HepG2 (cell line): ENCODE results near the gene GPLD1. TPM values are rescaled to one million over a fixed set of nuclear protein-coding genes. Genes with fewer than 3 reads are reported as not detected.
A peak's percentile ranks its signal among the peaks of the same experiment; 100 is the strongest.

Experiments
- ATAC-seq: fragments of 200-7000 bp; cut with Tn5 transposase; 3 replicates; pipeline ENCODE4 v1.9.1; 2020; ENCODE audit warnings: mild to moderate bottlenecking, moderate library complexity
- BruUV-seq: library from RNA; stranded (reverse); fragments of 400-500 nt; replicated peaks from 2 replicates; lab custom pipeline; 2021; lab: Mats Ljungman, UMichigan
- CTCF ChIA-PET: fragments of 300-600 bp; formaldehyde crosslinking; extraction: SDS; loops from one replicate; lab custom pipeline; 2021; ENCODE audit warnings: low total read pairs, inconsistent platforms, low intra/inter-chr PET ratio; lab: Yijun Ruan, JAX
- POLR2A ChIA-PET: fragments of 350-600 bp; sonication (Branson Sonifier 250); formaldehyde crosslinking; loops from one replicate; lab custom pipeline; 2020; ENCODE audit warnings: antibody characterized with exemption, inconsistent platforms; lab: Yijun Ruan, JAX
- DNase-seq: peaks from one replicate; pipeline ENCODE4 v3.0.0-alpha.2; 2015; ENCODE audit warnings: low spot score
- FAIRE-seq: peaks from 3 replicates; lab custom pipeline; 2011; peaks lifted over from hg19 to GRCh38; lab: Jason Lieb, UNC
- H2AFZ ChIP-seq: one replicate; pipeline ENCODE4 v1.6.1; 2011; ENCODE audit warnings: low read length, inconsistent platforms
- H3K27ac ChIP-seq: fragments of 300-600 bp; 3 replicates; pipeline ENCODE4 v1.8.0; 2011; ENCODE audit warnings: mixed run types, mild to moderate bottlenecking, mixed read lengths, low read length, inconsistent platforms; ENCODE audit not compliant: insufficient read depth; ENCODE audit errors: extremely low read length
- H3K27me3 ChIP-seq, 2 experiments: fragments of 200-600 bp in 1 of 2; 2 replicates in 1 of 2; 3 replicates in 1 of 2; pipeline versions ENCODE4 v1.6.0 to v1.8.0; 2011; ENCODE audit warnings: low read length in 2 of 2, mild to moderate bottlenecking in 2 of 2, moderate library complexity in 2 of 2, inconsistent platforms in 1 of 2; ENCODE audit not compliant: insufficient read depth in 2 of 2, control insufficient read depth in 1 of 2
- H3K36me3 ChIP-seq, 2 experiments: fragments of 200-600 bp in 1 of 2; replicated peaks in 1 of 2; 2 replicates in 1 of 2; 3 replicates in 1 of 2; pipeline versions ENCODE4 v1.5.1 to v1.8.0; 2011; ENCODE audit warnings: low read length in 2 of 2, inconsistent platforms in 1 of 2; ENCODE audit not compliant: insufficient read depth in 2 of 2, control insufficient read depth in 1 of 2
- H3K4me1 ChIP-seq: 2 replicates; pipeline ENCODE4 v1.5.1; 2012; ENCODE audit warnings: low read length, inconsistent platforms; ENCODE audit not compliant: insufficient read depth
- H3K4me2 ChIP-seq: 2 replicates; pipeline ENCODE4 v1.6.0; 2011; ENCODE audit warnings: low read depth, low read length, inconsistent platforms
- H3K4me3 ChIP-seq, 3 experiments: fragments of 200-600 bp in 1 of 3; sonication (generic), shearing (Covaris generic) in 1 of 3; replicated peaks in 1 of 3; 2 replicates each; pipeline ENCODE4 v1.5.1; 2011 to 2016; ENCODE audit warnings: low read length in 3 of 3, inconsistent platforms in 2 of 3, low read depth in 2 of 3, mild to moderate bottlenecking in 2 of 3, control low read depth in 1 of 3, mixed read lengths in 1 of 3; ENCODE audit not compliant: insufficient read depth in 1 of 3
- H3K79me2 ChIP-seq: one replicate; pipeline ENCODE4 v1.6.1; 2011; ENCODE audit warnings: low read length, inconsistent platforms; ENCODE audit not compliant: insufficient read depth
- H3K9ac ChIP-seq: 2 replicates; pipeline ENCODE4 v1.6.0; 2011; ENCODE audit warnings: mild to moderate bottlenecking, low read depth, low read length, inconsistent platforms; ENCODE audit not compliant: insufficient read depth
- H3K9me3 ChIP-seq: 2 replicates; pipeline ENCODE4 v1.5.1; 2012; ENCODE audit warnings: mild to moderate bottlenecking, low read length
- H4K20me1 ChIP-seq: 2 replicates; pipeline ENCODE4 v1.6.0; 2011; ENCODE audit warnings: inconsistent platforms, mild to moderate bottlenecking, low read length, moderate library complexity; ENCODE audit not compliant: insufficient read depth
- ATF7 ChIP-seq, 2 experiments: fragments of 450-650 bp in 1 of 2; sonication (generic) in 1 of 2; formaldehyde crosslinking in 1 of 2; IDR thresholded peaks; 2 replicates each; pipeline versions ENCODE4 v1.4.0 to v1.6.1; 2016 to 2020; ENCODE audit warnings: antibody characterized with exemption in 1 of 2, mild to moderate bottlenecking in 1 of 2, missing genetic modification reagents in 1 of 2
- DNMT1 ChIP-seq: sonication (generic); formaldehyde crosslinking; IDR thresholded peaks from 2 replicates; pipeline ENCODE4 v1.5.1; 2020; ENCODE audit warnings: mild to moderate bottlenecking, missing genetic modification reagents
- MIXL1 ChIP-seq: IDR thresholded peaks from 2 replicates; pipeline ENCODE4 v1.6.1; 2016
- WGBS: methylation state at CpG from one replicate; pipeline ENCODE4 v1.1.6; 2017; ENCODE audit warnings: low lambda C conversion rate; 5-methylcytosine and 5-hydroxymethylcytosine counted together
- in situ Hi-C: cut with HindIII; loops from 2 replicates; pipeline ENCODE4 v1.10.0; 2017; ENCODE audit warnings: low pct_unique_long_range_greater_than_20kb; ENCODE audit not compliant: extremely low pct_ligation_motif_present
- intact Hi-C: fragments of 100-400 bp; cut with micrococcal nuclease; formaldehyde crosslinking; loops from one replicate; pipeline ENCODE4 v1.10.0; 2022; ENCODE audit not compliant: unreplicated experiment
- polyA plus RNA-seq, 8 experiments: library from polyadenylated mRNA; depleted of rRNA in 3 of 8; stranded (reverse) in 7 of 8; unstranded in 1 of 8; fragments of >200 nt; fragmentation: Illumina TruSeq in 4 of 8; extraction: Trizol in 4 of 8; gene quantifications; 2 replicates each; pipeline versions ENCODE4 v1.2.1 to v1.2.3, GENCODE V29; 2011 to 2016; ENCODE audit warnings: low read depth in 4 of 8, missing spikeins in 1 of 8, mixed read lengths in 1 of 8; ENCODE audit not compliant: insufficient read depth in 1 of 8
- total RNA-seq, 5 experiments: library from RNA; depleted of rRNA; stranded (reverse); fragments of >200 nt; fragmentation: Illumina TruSeq; extraction: Trizol; gene quantifications; 2 replicates each; pipeline ENCODE4 v1.2.3, GENCODE V29; 2016; ENCODE audit warnings: low read depth in 1 of 5

GPLD1 gene
- total and polyA plus RNA-seq, 2 of the 13 experiments (the other 11 are each of a cell fraction or from before 2014, with no cell fraction given) = 6.2 to 7.6 TPM

GRCh38 chr6:24448396-24448795, 41.0 kb downstream of the GPLD1 start:
- FAIRE-seq (no peak), ATAC-seq (no peak), DNase-seq (no peak)
- peaks cover 17% of the 10 kb centered on the region for H3K4me1 ChIP-seq
- H3K9ac ChIP-seq = no peak overlapping the region
- ChIA-PET POLR2A (no interaction called here), CTCF (no interaction called here)
- intact Hi-C loops (no loop called here), in situ Hi-C loops (no loop called here)
- 60% methylated on average over 4 of the region's 4 CpGs for WGBS
- no peaks in the 10 kb centered on the region for H3K79me2 ChIP-seq
- no peak overlapping the region for H3K27ac ChIP-seq
- no peak overlapping the region for H3K4me2 ChIP-seq
- no peak overlapping the region for H2AFZ ChIP-seq
- H4K20me1 ChIP-seq = no peaks in the 10 kb centered on the region
- H3K36me3 ChIP-seq = no peaks in the 10 kb centered on the region
- H3K27me3 ChIP-seq = no peaks in the 10 kb centered on the region
- no TSS peak for BruUV-seq
- no peaks in the 10 kb centered on the region for H3K9me3 ChIP-seq
- peak; percentile 74 for TF ChIP-seq ATF7 (IDR thresholded peaks at IDR 0.05)
- no peak for TF ChIP-seq ATF7 (CRISPR knock-in tag; IDR thresholded peaks at IDR 0.05)
- no peak for TF ChIP-seq MIXL1 (CRISPR knock-in tag)
- no peak overlapping the region for H3K4me3 ChIP-seq

- Histone ChIP-seq H3K4me3 (no peak overlapping the region), H2AFZ (no peak overlapping the region), H3K9ac (no peak overlapping the region), H3K36me3 (no peaks in the 10 kb centered on the region), H3K9me3 (no peaks in the 10 kb centered on the region), H4K20me1 (no peaks in the 10 kb centered on the region), H3K27ac (no peak overlapping the region), H3K27me3 (no peaks in the 10 kb centered on the region), H3K4me1 (peaks cover 7% of the 10 kb centered on the region; the same call in 1 of the 2 replicates), H3K79me2 (no peaks in the 10 kb centered on the region), H3K4me2 (no peak overlapping the region)
- FAIRE-seq = no peak
- 85% methylated on average over 7 of the region's 7 CpGs for WGBS
- POLR2A ChIA-PET = no interaction called here
- TF ChIP-seq DNMT1 (CRISPR knock-in tag) = no peak
- no peak for DNase-seq
- no TSS peak for BruUV-seq
- intact Hi-C loops = no loop called here
- in situ Hi-C loops = no loop called here
- CTCF ChIA-PET = no interaction called here
- ATAC-seq = no peak
Measured at GRCh38 chr6:24446670-24447069, 42.7 kb downstream of the GPLD1 start.
